NCI-H1436 (cell line): ENCODE results near the gene SHROOM3.
"Not testable (repeated sequence)": the region's sequence is repeated elsewhere in the genome, so short reads cannot be mapped to it uniquely, and the experiment has no call there.

Experiments
- DNase-seq: peaks from one replicate; lab custom pipeline; 2025; lab: John Stamatoyannopoulos, UW

Gene SHROOM3

DNA sequence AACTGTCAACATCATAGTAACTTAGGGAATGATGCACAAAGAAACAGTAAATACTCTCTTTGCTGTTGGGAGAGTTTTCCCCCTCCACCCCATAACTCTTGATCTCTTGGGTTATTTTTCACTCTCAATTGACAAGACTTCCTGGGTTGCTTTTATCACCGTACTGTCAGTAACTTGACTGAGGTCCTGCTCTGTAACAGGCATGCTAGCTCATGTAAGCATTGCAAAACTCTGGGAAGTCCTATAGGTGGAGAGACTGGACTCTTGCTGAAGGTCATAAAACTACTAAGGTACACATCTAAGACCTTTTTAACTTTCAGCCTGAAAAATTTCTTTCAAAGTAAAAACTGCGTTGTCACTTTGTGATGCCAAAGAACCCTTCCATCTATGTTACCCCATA, 10.9 kb downstream of the SHROOM3 start:
- DNase-seq = no peak

DNA sequence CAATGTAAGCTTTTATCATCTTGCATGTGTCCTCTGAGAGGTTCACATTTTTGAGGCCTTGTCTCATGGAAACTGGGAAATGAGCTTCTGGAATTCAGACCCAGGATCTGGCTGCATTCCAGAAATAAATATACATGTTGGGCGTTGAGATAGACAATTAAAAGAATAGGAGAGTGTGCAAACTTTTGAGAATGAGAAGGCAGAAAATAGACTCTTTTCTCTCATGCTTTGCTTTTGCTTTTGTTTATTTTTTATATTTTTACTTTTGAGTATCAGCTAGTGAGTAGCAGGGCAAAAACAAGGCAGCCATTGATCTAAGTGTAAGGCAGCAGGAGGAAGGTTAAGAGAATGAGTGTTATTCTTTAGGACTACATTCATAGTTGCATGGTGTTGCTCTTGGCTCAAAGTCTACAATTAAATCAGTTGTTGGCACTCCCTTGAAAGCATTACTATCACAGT, 12.4 kb downstream of the SHROOM3 start:
- DNase-seq = no peak

DNA sequence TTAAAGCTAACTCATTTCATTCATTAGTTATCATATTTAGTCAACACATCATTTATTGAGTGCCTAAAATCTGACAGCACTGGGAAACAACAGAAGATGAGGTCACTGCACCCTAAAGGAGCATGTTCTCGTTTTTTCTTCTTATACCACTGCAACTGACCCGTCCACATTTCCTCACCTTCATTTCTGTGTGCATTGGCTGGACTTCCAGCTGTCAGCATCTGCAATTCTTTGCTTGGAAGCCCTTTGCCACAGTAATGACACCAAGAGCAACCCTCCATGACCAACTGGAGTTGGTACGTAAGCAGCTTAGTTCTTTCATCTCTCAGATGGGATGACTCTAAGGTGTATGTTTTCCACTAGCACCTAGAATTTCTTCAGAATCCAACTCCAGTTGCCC, 13.2 kb downstream of the SHROOM3 start:
- no peak for DNase-seq

DNA sequence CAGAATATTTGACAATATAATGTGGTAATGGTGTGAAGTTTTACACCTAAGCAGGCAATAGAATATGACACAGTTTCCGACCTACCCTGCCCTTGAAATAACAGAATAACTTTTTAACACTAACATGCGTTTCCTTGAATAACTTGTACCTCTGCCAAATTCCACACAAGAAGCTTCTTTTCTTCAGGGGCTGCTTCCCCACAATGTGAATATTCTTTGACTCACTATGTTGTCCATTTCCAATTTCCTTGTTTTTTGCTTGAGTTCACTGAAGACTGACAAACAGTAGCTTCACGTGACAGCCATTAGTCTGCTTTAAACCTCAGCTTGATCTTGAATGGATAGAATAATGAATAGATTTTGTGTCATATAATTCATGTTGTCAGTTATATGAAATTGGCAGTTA, 14.3 kb downstream of the SHROOM3 start:
- no peak for DNase-seq

DNA sequence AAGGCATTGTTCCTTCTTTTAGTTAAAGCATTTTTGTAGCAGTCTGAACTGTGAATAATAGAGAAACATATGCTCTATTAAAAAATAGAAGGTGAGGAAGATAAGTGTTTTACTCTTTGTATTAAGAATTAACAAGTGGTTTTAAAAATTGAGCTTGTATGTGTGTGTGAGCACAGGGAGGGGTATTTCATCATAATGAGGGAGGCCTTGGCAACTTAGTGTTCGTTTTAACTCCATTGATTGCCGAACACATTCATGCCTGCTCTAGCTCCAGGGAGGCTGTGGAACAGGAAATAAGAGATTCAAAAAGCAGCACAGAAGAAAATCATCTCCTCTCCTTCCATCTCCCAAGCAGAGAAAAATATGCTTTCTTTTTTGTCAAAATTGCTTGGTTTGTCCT, 14.8 kb downstream of the SHROOM3 start:
- DNase-seq = no peak

DNA sequence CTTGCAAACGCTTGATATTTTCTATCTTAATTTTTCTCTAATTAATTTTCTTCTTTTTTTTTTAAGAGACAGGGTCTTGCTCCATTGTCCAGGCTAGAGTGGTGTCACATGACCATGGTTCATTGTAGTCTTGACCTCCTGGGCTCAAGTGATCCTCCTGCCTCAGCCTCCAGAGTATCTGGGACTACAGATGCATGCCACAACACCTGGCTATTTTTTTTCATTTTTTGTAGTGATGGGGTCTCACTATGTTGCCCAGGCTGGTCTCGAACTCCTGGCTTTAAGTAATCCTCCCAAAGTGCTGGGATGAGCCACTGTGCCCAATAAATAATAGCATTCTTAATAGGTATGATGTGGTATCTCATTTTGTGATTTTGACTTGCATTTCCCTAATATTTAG, 18.2 kb downstream of the SHROOM3 start:
- no peak for DNase-seq

DNA sequence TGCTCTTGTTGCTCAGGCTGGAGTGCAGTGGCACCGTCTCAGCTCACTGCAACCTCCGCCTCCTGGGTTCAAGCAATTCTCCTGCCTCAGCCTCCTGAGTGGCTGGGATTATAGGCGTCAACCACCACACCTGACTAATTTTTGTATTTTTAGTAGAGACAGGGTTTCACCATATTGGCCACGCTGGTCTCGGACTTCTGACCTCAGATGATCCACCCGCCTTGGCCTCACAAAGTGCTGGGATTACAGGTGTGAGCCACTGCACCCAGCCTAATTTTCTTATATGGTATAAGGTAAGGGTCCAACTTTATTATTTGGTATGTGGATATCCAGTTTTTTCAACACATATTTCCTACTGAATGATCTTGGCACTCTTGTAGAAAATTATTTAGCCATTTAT, 19.0 kb downstream of the SHROOM3 start:
- DNase-seq = not testable (repeated sequence)

DNA sequence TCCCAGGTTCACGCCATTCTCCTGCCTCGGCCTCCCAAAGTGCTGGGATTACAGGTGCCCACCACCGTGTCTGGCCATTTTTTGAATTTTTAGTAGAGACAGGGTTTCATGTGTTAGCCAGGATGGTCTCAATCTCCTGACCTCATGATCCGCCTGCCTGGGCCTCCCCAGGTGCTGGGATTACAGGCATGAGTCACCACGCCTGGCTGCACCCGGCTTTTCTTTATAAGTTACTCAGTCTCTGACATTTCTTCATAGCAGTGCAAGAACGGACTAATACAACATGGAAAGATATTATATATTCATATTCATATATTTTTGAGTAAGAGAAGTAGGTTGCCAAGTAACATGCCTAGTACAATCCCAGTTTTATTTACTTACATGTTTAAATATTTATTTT, 22.9 kb downstream of the SHROOM3 start:
- DNase-seq = no peak

DNA sequence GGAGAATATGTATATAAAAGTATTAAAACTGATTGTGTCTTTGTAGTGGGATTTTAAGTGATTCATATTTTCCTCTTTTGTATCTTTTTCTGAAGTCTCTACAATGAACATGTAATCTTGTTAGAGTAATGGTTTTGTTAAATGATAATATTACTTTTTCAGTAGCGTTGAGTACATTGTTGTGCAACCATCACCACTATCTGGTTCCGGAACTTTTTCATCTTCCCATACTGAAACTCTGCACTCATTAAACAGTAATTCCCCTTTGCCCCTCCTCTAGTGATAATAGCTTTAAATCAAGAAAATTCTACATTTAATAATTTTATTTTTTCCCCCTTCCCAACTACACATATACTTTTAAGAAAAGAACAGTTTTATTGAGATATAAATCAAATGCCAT, 23.3 kb downstream of the SHROOM3 start:
- no peak for DNase-seq

DNA sequence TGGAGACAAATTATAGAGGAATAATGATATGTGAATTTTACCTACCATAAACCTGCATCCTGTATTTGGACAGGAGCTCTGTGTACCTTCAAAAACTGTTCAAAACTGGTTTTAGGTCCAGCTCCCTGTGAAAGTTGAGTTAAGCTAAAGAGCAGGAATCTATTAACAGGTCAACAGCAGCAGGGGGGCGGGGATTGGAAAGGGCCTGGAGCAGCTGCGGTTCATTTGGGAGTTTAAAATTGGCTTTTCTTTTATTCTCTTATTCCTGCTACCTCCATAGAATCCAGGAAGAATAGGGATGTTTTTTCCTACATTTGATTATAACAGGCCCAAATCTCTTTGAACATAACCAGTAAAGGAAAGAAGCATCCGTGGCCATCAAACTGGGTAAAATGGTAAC, 23.8 kb downstream of the SHROOM3 start:
- DNase-seq = no peak

DNA sequence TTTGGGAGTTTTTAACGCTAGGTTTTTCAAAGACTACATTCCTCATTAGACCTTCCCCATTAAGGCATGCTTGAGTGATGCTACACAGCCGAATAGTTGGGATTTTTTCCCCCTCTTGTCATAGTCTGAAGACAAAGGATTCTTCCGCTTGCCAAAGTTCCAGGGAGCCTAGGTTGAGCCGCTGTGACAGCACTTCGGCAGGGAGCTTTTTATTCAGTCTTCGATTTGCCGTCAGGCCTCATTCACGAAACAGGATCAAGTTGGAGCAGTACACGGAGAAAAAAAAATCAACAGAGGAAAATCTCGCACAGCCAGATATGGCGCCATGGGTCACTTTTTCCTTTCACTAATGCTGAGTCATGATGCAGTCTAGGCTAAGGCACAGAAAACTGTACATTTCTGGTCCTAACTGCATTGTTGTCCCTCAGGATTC, 24.3 kb downstream of the SHROOM3 start:
- no peak for DNase-seq

DNA sequence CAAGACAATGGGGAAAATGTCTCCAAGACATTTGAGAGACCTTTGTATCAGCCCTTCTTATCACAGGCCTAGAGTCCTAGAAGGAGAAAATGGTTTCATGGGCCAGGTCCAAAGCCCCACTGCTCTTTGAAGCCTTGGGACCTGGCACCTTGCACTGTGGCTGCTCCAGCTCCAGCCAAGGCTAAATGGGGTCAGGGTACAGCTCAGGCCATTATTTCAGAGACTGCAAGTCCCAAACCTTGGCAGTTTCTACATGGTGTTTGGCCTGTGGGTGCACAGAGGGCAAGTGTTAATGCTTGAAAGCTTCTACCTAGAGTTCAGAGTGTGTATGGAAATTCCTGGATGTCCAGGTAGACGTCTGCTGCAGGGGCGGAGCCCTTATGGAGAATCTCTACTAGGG, 28.5 kb downstream of the SHROOM3 start:
- DNase-seq = no peak

DNA sequence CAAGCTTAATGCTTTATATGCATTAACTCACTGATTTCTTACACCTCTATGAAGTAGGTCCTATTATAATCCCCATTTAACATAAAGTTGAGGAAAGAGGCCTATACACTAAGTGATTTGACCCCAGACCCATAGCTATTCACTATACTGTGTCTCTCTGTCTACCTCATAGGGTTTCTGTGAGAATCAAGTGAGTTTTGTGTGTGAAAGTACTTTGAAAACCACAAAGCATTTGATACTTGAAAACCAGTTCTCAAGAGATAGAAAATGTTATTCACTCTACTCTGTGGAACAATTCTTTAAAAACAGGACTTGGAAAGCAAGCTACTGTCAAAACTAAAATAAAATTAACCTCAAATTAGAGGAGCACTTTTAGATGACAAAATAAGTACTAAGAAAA, 35.0 kb downstream of the SHROOM3 start:
- no peak for DNase-seq

DNA sequence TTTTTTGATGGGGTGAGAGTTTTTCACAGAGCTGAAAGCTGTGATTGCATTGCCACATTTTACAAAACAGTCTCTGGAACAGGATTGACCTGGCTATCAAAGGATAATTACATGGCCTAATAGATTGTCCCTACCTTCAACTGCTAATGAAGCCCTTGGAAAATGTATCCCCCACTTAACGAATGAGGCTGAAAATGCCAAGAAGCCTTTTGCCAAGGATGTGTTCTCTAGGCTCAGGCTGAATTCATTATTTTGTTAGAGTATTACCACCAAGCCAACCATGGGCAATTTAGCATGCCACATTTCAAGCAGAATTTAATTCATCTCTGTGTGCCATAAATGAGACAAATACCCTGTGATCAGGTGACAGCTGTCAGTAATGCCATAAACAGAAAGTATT, 35.5 kb downstream of the SHROOM3 start:
- DNase-seq = no peak

DNA sequence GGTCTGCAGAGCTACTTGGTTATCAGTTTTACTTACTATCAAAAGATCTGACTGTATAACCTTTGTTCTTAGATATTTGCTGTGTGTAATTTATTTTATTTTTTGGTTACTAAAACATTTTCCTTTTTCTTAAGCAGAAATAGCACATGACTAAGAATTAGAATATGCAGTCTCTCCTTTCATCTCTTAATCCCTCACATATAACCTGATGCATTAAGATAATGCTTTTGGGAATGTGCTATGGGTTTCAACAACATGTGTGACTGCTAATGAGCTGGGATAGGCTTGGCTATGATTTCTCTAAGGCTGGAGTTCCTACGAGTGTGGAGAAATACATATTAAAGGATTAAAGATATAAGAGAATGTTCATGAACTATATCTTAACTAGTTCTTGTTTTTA, 41.5 kb downstream of the SHROOM3 start:
- no peak for DNase-seq

DNA sequence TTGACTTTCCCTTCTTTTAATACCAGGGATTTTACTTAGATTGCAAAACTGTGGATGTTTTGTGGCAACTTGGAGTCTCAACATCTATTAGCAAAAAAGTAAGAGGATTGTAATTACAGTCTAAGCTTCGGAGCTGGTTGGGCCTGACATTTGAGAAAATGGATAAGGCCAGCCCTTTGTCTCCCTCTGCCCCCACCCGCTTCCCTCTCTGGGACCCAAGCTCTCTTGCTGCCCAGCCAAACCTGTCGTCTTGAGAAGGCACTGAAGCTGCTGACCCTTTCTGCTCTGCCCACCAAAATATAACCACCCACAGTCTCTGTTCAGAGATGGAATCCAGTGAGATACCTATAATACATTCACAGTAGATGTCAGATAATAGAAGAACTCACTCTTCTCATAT, 49.6 kb downstream of the SHROOM3 start:
- DNase-seq = no peak

DNA sequence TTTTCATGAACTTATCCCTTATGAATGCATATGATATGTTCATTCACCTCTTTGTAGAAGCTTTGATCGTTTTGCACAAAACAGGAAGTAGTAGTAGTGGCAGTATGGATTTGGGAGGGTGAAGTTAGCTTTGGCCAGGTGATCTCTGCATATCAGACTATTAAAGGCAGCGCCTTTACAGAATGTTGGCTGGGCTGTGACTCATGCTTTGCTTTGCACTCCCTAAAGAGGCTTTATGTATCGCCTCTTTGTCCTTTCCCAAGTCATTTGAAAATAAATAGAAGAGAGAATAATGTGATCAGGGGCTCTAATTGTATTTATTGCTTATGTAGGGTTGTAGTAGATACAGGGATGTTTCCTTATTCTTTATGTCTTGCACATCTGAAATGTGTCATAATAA, 50.4 kb downstream of the SHROOM3 start:
- no peak for DNase-seq

DNA sequence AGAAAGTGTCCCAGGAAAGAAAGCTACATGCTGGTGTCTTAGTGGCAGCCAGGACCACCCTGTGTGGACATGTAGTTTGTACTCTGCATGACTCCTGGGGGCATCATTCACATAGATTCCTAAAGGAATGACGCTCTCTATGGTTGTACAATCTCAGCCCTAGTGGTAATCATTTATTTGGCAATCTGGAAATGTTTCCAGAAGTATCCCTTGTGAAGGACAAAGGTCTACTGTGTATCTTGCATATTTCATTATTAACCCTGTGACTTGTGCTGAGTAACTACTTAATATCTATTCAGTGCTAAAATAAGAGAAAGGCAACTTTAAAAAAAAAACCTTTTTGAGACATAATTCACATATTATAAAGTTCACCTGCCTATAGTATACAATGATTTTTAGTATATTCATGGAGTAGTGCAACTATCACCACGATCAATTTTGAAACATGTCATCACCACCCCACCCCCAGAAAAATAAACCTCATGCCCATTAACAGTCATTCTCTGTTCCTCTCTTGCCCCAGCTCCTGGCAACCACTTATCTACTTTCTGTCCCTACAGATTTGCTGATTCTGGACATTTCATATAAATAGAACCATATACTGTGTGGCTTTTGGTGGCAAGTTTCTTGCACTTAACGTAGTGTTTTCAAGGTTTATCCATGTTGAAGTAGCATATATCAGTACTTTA, 51.7 kb downstream of the SHROOM3 start:
- no peak for DNase-seq

DNA sequence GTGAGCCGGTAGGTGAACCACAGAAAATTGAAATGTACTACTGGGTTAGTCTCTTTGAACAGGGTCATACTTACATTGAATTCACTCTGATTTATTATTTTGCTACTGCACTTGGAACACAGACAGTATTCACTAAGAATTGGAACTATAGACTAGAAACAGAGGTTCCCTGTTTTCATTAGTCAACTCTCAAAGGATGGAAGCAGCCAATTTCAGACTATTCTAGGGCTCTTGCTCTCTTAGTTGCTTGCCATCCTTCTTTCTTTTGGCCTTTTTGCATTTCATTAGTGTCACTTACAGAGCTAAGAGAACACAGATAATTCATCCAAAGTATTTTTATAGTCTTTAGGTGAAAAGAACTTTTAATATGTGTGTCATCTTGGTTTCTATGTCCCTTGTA, 52.6 kb downstream of the SHROOM3 start:
- no peak for DNase-seq

DNA sequence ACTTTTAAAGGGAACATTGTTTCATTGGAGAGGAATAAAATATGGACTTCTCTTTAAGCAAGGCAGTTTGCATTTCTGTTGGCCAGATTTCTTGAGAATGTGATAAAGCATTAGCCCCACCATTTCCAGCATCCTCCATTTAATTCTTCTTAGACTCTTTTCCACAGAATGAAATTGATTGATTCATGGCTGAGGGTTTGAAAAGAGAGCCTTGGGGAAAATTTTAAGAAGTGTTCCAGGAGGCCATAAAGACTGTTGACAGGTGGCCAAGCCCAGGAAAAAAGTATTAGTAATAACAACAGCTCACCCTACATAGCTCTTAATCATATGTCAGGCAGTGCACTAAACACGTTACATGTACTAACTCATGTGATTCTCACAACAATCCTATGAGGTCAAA, 53.4 kb downstream of the SHROOM3 start:
- no peak for DNase-seq

DNA sequence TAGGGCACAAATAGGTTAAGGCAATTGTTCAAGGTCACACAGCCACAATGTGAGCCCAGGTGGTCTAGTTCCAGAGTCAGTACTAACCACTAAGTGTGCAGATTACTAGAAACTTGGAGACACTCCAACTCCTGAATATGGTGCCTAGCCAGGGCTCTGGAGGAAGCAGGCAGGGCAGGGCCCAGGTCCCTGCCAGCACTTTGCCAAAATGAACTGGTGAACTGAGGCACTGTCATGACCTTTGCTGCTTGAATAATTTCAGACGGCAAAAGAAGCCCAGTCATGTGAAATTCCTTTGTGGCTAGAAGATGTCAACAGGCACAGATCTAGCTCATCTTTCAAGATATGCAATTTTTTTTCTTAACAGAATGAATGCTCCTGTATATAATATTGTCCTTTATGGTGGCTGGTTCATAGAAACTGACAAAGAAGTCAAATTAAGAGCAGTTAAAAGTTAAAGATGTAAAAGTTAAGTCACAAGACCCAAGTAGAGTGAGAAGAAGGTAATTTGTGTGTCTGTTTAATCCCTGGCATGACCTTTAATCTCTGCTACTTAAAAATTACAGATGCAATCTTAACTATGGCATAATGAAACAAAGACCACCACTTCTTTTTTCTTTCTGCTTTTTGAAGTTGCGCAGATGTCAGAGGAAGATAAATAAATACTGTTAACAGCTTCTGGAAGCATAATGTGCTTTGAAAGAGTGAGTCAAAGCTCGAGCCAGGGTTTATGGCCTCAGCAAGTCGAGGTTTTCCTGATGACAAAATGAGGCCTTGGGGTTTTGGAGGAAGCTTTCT, 54.1 kb downstream of the SHROOM3 start:
- DNase-seq = no peak

DNA sequence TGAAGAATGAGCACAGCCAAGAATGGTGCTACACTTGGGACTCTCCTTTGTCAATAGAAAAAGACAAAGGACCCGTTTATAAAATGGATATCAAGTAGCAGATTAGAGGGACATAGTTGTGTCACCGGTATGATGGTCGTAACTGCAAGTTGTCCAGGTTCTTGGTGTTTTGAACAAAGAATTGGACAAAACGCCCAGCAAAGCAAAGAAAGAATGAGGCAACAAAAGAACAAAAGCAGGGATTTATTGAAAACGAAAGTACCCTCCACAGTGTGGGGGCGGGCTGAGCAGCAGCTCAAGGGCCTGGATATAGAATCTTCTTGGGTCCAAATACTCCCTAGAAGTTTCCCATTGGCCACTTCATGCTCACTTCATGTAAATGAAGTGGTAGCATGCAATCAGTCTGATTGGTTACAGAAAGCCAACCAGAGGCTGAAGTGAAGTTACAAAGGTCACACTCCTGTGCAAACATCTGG, 54.7 kb downstream of the SHROOM3 start:
- no peak for DNase-seq

DNA sequence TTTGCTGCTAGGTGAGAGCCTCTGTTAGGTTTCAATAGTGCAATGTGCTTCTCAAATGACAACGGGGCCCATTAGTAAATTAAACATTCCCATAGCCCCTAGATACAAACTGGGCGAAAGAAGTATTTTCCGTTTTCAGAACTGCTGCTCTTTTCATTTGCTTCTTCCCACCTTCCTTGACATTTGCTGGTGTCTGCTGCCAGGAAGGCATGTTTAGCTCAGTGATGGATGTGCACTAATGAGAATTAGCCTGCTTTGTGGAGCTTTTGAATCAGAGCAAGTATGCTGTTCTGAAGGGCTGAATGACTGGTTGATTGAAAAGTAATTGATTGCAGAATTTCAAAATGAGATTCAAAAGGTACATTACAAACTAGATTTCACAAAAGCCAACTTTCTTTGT, 57.0 kb downstream of the SHROOM3 start:
- DNase-seq = no peak

DNA sequence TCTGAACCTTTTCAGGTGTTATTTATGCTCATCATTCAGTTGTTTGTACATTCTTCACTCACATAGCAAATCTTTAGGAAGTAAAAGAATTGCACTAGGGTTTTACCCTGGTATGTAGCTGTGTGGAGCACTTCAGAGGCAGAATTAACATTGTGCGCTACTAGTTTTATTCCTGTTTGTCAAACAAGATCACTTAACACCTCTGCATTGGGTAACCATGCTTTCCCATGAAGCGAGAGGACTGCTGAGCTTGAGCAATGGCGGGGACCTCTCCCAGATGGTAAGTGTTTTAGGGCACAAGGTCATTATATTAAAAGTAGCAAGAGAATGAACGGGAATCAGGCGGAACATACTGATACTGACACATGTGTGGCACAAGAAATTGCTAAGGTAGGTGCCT, 59.2 kb downstream of the SHROOM3 start:
- DNase-seq = no peak
